ENCODE measurements around the gene PDLIM5.
"Not testable (repeated sequence)": the region's sequence is repeated elsewhere in the genome, so short reads cannot be mapped to it uniquely, and the experiment has no call there.

Gene PDLIM5

DNA sequence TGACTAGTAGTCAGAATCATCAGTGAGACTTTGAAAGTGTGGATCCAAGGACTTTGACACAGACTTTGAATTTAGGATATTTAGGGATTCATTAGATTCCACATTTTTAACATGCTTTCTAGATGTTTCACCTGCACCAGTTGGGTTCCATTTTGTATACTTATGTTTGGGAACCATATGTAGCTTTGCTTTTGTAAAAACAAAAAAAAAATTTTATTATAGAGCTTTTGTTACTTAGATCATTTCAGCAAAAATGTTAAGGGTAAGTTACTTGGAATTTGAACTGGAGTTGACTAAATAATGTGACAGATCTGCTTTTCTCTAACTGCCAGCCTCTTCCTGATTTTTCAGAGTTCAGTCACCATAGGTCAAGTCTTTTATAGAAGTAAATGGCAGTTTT is 14.6 kb downstream of the PDLIM5 start:
- DNase-seq = no peak

DNA sequence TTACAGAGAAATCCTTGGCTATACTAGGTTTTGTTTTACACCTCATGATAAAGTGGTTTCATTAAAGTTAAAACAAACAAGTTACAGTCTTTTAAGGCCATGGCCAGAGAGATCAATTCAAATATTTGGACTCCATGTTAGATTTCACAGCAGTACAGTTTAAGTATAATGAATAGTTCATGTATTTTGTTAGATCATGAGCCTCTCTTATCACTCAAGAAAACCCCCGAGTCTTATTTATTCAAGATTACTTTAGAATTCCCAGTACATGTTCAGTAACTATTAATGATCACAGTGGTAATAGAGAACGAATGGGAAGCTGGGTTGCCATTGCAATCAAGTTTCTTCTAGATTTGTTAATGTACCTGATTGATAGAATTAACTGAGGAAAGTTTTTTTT is 15.2 kb downstream of the PDLIM5 start:
- no peak for DNase-seq

DNA sequence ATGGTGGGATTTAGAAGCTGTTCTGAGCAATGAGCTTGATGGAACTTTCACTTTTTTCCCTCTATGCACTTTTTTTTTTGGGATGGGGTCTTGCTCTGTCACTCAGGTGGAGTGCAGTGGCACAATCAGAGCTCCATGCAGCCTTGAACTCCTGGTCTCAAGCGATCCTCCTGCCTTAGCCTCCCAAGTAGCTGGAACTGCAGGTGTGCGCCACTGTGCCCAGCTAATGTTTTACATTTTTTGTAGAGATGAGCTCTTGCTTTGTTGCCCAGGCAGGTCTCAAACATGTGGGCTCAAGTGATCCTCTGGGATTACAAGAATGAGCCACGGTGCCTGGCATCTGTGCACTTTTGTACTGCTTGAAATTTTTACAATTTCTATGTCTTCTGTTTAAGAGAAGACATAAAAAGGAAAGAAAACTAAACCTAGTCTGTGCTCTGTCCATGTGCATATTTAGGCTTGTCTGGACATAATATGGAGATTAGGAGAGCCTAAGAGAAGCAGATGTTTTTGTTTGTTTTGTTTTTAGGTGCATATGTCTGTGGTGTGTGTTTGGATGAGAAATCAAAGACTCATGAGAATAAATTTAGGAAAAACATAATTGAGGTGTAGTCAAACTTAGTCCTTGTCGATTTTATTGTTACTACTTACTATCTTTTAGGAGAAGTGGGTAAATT is 16.5 kb downstream of the PDLIM5 start:
- DNase-seq = no peak

DNA sequence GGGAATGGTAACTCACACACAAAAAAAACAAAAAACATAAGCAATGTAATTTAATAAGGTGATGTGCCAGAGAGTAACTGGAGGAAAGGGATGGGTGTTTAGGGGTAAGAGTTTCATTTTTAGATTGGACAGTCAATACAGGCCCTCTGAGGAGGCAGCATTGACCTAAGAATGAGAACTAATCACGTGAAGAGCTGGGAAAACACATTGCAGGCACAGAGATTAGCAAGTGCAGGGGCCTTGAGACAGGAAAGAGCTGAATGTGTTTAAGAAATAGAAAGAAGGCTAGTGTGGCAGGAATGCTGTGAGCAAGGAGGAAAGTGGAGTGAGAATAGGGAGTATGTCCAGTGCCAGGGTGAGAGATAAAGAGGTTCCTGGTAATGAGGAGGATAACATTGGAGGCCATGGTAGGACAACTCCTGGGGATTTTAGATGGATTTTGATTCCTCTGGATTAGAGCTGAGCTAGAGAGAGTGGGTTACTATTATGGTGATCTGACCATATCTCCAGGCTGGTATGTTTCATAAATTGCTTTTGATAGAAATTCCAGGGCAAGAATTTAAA is 17.6 kb downstream of the PDLIM5 start:
- DNase-seq = no peak

DNA sequence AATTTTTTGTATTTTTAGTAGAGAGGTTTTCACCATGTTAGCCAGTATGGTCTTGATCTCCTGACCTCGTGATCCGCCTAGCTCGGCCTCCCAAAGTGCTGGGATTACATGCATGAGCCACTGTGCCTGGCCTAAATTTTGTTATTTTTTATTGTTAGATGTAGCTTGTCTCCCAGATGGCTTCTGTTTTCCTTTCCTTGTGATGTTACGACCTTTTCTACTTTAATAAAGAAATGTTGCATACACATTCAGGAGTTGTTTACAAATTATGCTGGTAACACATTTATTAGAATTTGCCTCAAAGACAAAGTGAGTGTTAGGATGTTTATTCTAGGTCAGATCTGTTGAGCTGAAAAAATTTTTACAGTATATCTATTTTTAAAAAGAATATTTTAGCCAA is 18.4 kb downstream of the PDLIM5 start:
- DNase-seq = no peak

DNA sequence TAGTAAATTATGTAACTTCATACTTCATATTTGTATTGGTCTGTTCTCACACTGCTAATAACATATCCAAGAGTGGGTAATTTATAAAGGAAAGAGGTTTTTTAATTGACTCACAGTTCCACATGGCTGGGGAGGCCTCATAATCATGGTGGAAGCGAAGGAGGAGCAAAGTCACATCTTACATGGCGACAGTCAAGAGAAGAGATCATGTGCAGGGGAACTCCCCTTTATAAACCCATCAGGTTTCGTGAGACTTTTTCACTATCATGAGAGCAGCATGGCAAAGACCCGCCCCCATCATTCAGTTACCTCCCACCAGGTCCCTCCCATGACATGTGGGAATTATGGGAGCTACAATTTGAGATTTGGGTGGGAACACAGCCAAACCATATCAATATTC is 19.0 kb downstream of the PDLIM5 start:
- DNase-seq = not testable (repeated sequence)

DNA sequence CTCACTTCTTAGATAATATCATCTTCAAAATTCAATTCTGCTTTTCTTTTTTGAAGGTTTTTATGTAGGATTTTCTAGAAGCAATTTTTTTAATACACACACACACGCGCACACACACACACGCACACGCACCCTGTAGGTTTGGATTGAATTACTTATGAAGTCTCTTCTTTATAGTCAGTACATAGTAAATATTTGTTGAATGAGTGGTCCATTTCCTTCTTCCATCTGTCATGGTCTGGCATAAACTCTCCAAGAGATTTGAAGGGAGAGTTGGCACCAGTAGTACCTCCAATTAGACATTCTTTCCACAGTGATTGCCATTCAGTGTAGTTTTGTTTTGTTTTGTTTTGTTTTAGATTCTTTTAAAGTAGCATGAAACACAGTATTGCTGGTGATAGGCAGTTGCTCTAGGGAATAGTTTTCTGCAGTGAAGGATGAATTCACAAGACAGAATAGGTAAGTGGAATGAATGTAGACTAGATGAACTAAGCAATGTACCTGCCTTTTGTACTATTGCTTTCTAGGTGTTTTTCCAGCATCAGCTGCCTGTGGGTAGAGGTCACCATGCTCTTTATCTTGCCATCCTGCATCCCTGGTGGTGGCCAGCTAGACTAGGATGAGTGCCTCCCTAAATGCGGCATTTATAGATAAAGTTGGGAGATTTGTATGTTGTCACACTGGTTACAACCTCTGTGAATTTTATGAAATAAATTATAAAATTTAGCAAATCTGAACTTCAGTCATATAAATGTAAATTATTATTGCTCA is 20.5 kb downstream of the PDLIM5 start:
- peak; percentile 18 to 67 for DNase-seq

DNA sequence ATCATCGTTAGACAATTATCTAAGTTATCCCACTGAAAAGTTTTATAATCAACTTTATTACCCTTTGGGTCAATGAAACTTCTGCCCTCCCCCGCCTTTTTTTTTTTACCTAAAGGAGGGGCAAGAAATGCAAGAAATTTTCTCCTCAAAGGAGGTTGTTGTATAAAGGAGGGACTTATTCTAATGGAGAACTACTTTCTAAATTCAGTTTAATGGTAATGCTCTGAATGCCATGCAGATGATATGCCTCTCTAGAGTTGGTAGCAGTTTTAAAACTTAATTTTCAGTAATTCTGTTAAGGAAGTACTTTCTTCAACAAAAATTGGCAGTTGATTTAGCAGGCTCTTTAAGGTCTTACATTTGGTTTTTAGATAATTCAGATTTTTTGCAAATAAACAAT is 23.3 kb downstream of the PDLIM5 start:
- DNase-seq = no peak

DNA sequence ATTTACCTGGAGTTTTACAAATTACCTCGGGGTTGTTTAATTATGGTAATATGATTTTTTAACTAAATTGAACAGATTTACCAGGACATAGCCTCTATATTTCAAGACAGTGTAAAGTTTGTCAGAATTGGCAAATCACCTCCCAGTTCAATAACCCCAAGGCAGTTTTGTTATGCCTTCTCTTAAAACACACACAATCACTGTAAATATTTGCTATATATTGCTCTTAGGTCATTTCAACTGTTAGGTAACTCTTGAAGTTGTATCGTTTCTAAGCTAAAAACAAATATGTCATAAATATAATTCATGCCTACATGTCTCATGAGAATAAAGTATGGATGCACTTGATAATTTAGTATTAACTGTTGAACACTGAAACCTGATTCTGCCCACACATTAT is 24.1 kb downstream of the PDLIM5 start:
- no peak for DNase-seq

DNA sequence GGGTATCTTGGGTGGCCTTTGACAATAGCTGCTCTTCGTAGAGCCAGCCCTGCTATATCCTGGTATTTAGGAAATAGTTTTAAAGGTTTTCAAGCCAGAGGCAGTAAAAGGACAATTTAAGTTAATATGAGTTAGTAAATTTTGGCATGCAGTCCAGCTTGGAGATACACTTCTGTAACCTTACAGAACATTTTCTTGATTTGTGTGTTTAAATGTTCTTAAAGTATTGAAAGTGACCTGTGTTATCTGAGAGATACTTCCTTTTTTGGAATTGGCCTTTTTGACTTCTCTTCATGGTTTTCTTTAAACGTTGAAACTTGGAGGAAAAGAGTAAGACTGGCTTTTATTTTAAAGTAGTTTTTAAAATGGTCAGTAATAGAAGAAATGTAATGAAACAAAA is 25.5 kb downstream of the PDLIM5 start:
- DNase-seq = no peak

DNA sequence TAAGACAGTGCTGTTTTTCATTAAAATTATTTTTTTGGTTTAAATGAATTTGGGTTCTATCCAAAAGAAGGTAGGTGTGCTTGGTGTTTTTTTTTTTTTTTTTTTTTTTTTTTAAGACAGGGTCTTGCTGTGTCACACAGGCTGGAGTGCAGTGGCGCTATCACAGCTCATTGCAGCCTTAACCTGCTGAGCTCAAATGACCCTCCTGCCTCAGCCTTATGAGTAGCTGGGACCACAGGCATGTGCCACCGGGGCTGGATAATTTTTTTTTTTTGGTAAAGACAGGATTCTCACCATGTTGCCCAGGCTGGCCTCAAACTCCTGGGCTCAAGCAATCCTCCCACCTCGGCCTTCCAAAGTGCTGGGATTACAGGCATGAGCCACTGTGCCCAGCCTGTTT is 27.1 kb downstream of the PDLIM5 start:
- DNase-seq = not testable (repeated sequence)

DNA sequence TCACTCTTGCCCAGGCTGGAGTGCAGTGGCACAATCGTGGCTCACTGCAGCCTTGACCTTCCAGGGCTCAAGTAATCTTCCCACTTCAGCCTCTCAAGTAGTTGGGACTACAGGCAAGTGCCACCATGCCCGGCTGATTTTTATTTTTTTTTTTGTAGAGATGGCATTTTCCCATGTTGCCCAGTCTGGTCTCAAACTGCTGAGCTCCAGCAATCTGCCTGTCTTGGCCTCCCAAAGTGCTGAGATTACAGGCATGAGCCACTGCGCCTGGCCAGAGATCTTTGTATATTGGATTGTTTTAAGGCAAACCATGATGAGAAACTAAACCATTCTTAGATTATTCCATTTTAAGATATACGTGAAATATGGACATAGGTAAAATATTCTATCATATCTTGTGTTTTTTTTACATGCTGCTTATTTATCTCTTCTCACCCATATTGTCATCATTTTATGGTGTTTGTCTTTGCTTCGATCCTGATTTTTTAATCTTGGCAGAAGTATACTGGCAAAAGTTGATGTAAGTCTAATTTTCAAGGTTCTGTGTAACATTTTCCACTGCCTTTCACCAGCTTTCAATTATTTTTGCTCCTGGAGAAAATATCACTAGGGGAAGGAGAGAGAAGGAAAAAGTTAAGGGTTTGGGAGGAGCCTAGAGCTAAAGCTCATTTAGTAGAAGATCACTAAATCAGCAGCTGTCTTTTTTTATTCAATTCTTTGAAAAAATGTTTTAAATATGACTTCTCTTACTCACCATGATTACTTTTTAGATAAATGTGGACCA is 27.8 kb downstream of the PDLIM5 start:
- DNase-seq = no peak

DNA sequence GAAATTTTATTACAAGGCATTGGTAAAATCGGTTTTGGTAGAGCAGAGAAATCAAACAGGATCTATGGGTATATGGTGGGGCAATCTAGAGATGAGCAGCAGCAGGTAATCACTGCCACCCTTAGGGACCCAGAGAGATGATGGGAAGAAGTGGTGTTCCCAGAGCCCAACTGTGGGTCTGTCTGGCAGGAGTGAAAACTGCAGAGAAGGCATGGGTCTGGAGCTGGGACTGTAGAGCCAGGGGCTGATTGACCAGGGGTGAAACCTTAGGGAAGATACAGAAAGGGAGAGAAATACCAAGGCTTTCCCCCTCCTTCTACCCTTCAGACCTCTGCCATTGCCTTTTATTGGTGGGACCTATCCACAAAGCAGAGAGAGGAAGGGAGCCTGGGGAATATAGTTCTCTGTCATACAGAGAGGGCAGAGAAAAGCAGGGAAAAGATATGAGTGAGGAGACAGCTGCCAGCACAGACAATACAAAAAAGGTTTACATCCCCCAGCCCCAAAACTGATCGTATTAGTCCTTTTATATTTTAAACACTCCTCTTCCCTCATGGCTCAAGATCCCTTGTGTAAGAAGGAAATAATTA is 28.7 kb downstream of the PDLIM5 start:
- DNase-seq = no peak

DNA sequence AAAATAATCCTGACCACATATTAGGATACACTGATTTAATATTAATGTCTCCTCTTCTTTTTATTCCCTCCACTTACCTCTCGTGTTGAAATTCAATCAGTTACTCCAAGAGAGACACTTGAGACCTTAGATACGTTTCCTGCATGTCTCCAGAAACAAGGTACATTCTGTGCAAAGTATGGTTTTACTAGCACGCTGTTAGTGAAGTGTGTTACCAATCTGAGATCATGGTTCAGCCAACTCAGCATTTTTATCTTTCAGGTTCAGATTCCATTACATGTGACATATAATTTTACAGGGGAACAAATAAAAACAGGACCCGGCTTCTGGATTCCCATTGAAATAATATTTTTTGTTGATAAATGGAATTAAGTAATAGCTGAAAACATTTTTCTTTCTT is 32.2 kb downstream of the PDLIM5 start:
- DNase-seq = no peak

DNA sequence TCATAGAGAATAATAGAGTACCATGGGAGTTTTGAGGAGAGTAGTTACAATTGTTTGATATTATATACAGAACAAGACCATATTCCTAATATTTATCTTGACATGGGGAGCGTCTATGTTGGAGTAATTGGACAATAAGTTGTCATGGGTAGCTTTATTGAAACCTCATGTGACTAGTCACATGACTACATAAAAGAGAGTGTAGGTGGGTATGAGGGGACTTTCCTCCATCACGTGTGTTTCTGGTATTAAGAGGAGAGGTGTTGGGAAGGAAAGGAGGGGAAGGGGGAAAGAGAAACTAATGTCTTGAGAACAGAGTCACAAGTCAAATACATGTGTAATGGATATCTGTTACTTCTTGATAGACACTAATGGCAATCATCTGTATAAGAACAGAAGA is 33.1 kb downstream of the PDLIM5 start:
- no peak for DNase-seq

DNA sequence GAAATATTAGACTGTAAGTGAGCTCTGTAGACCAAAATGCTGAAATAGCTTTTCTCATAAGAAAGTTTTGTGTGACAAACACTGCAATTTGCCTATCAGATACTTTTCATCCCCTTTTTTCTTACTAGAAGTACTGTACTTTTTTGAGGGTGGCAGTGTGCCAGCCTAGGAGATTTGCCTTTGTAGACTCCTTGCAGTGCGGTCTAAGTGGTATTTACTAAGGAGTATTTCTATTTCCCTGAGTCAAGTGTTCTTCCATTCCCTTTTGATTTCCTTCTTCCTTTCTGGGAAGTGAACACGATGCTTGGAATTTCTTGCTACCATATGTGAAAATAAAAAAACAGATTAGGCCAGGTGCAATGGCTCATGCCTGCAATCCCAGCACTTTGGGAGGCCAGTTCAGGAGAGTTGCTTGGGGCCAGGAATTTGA is 34.6 kb downstream of the PDLIM5 start:
- DNase-seq = no peak

DNA sequence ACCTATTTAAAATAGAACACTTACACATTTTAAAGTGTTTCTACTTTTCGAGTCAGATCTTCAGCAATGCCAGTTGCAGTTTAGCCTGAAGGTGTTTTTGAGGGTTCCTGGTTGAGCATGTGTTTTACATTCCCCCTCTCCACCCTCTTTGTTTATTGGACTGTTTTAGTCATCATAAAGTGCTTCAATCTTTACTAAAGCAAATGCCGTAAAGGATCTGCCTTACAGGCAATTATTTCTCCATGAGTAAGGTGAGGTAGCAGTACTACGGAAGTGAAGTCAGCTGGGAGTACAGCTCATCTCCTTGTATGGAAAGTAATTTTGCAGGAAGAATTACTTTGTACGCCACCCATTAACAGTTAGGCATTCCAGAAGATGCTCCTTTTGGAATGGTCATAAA is 36.9 kb downstream of the PDLIM5 start:
- no peak for DNase-seq

DNA sequence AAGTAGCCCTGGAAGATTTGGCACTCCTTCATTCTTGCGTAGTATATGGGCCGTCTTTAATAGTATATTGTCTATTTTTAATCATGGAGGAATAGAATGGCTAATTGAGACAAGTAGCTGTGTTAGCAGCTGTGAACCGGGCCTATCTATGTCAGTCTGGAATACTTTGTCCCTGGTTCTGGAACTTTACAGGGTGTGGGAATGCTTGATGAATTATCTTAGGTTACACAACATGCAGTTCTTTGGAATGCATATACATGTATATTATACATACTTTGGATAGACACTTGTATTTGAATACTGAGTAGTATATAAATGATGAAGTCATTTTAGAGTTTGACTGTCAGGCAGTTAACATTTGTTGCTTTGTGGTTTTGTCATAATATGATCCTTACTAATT is 37.4 kb downstream of the PDLIM5 start:
- no peak for DNase-seq

DNA sequence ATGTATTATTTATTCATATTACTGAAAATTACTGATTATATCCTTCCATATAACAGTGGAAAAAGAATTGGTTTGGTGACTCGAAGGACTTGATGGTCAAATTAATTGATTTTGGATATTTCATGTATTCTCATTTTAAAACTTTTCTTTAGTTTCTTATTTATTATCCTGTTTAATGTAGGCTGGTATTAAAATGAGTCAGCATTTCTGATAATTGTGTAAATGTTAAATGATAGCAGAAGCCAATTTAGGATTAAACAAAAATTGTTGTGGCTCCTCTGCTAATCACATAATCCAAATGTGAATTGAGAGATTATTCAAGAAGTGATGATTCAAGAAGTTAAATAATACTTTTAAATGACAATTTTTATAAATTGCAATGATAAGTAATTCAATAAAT is 38.7 kb downstream of the PDLIM5 start:
- DNase-seq = no peak

DNA sequence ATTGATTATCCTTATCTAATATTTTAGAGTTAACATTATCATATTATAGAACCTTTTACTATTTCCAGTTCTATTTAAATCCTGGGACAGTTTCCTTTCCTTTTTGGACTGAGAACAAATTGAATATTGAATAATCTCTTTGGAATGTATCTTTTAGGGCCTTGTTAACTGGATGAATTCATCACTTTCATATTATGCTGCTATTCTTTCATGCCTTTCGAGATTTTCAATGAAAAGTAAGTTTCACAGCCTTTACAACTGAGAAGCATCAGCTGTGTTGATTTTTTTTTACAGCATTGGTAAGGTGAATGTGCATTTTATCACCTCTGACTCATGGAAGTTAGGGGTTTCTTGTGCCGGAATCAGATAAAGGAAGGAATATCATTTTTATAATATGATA is 39.6 kb downstream of the PDLIM5 start:
- no peak for DNase-seq

DNA sequence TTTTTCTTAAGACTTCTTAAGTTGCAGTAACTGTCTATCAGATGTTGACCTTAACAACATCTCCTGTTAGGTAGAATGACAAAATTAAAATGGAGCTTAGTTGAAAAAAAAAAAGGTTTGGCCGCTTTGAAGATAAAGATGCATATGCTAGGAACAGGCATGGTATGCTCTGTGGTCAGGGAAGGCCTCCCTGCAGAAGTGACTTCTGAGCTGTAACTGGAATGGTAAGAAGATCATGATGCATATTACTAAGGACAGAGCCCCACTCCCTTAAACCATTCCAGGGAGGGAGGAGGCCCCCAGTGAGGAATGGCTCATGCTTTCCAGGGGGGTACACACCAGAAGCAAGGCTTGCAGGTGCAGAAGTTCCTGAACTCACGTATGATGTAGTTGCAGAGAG is 43.7 kb downstream of the PDLIM5 start:
- DNase-seq = no peak

DNA sequence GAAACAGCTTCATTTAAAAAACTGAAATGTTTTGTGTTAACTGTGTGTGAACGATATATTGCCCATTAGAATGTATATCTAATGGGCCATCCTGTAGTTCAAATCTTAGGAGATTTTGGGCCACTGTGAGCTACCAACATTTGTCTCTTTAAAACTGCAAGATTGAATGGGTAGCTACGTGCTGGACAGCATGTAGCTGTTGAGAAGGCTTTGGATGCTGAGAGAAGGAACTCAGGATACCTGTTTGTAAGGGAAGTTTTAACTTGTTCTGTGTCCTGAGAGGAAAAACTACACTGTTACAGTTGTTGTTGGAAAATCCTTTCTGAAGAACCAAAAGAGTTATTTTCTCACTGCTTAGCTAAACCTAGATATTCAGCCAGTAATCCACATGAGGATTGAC is 45.9 kb downstream of the PDLIM5 start:
- DNase-seq = no peak

DNA sequence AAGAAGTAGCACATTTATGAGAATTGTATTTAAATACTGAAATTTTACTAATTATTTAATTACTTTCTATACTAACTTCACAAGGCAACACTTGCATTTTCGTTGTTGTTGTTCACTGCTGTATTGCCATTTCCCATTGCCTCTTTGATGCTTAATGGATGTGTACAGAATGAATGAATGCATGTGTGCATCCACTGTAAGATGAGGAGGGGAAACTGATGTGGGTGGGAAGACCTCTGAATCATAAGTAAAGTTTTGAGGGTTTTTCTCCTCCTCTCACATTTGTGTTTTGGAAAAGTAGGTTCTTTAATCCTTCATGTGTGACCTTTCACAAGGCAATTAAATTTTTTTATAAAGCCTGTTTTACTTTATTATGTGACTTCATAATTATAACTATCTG is 46.8 kb downstream of the PDLIM5 start:
- DNase-seq = no peak

Data from NCI-H2081 (cell line).